Measurements from ENCODE around the gene POP4. TPM values are rescaled to one million over a fixed set of nuclear protein-coding genes. Genes with fewer than 3 reads are reported as not detected.

Gene POP4
- total and polyA plus RNA-seq, 2 donors (not counting 3 experiments of a cell fraction or from before 2014, with no cell fraction given), result 56.2 to 64.4 TPM

DNA sequence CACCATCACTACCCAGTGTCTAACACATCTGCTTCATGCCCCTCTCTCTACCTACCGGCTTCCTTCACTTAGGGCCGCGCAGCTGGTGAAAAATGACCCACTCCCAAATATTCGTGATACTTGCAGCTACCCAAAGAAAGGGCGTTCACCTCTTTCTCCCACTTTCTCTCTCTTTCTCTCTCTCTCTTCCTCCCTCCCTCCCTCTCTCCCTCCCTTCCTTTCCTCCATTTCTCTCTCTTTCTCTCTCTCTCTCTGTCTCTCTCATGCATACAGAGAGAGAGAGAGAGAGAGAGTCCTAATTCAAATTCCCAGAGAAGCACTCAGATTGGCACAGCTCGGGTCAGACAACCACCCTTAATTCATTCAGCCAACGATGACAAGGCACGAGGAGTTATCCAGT, 27.7 kb upstream of the POP4 start:
- dilution Hi-C loops (cut with MboI; ENCODE audit: extremely low pct_ligation_motif_present, low sequenced_read_pairs), result no loop called here
- no peak for FAIRE-seq
- Histone ChIP-seq H3K4me2 (ENCODE audit: insufficient read depth, low read length) (no peak overlapping the region), H3K27me3 (ENCODE audit: control insufficient read depth in 2 of 2, insufficient read depth in 2 of 2, low read length in 2 of 2) (no peaks in the 10 kb centered on the region), H3K4me3 (replicated peaks in 1 of 3; ENCODE audit: insufficient read depth in 1 of 3, low read depth in 1 of 3, low read length in 3 of 3) (no peak overlapping the region), H3K9ac (replicated peaks; ENCODE audit: extremely low read depth, insufficient read depth, low read length) (no peak overlapping the region), H3K9me1 (replicated peaks; ENCODE audit: control insufficient read depth, extremely low read depth, insufficient read depth, low read length) (no peaks in the 10 kb centered on the region), H2AFZ (ENCODE audit: low read depth, low read length) (no peak overlapping the region), H4K20me1 (replicated peaks; ENCODE audit: control insufficient read depth, extremely low read depth, insufficient read depth, low read length) (no peaks in the 10 kb centered on the region), H3K36me3 (ENCODE audit: control insufficient read depth in 2 of 2, extremely low read depth in 1 of 2, insufficient read depth in 2 of 2, low read length in 2 of 2) (no peaks in the 10 kb centered on the region), H3K9me3 (replicated peaks; ENCODE audit: control insufficient read depth, insufficient read depth, low read length) (no peaks in the 10 kb centered on the region), H3K27ac (ENCODE audit: insufficient read depth, low read depth, low read length) (no peak overlapping the region), H3K4me1 (ENCODE audit: control insufficient read depth, extremely low read depth, insufficient read depth, low read length) (no peaks in the 10 kb centered on the region), H3K79me2 (ENCODE audit: control insufficient read depth, insufficient read depth, low read length) (no peaks in the 10 kb centered on the region)
- CTCF ChIA-PET, result no interaction called here
- BruUV-seq (replicated peaks), result no TSS peak
- TF ChIP-seq, protein P1, sequence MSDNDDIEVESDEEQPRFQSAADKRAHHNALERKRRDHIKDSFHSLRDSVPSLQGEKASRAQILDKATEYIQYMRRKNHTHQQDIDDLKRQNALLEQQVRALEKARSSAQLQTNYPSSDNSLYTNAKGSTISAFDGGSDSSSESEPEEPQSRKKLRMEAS (IDR thresholded peaks at IDR 0.05; ENCODE audit: insufficient read depth, insufficient read length), result no peak
- no peak for TF ChIP-seq POLR2AphosphoS5 (IDR thresholded peaks at IDR 0.05; ENCODE audit: insufficient read depth, low read depth, low read length)
- no peak for TF ChIP-seq JUN (IDR thresholded peaks at IDR 0.05; ENCODE audit: borderline replicate concordance, insufficient read depth, insufficient read length, low read depth)
- TF ChIP-seq GATA2 (IDR thresholded peaks at IDR 0.05; ENCODE audit: insufficient read depth, insufficient read length, low read depth, low read length), result no peak
- no peak for TF ChIP-seq FOS (IDR thresholded peaks at IDR 0.05; ENCODE audit: borderline replicate concordance, insufficient read depth, low read length)
- TF ChIP-seq, protein P2, sequence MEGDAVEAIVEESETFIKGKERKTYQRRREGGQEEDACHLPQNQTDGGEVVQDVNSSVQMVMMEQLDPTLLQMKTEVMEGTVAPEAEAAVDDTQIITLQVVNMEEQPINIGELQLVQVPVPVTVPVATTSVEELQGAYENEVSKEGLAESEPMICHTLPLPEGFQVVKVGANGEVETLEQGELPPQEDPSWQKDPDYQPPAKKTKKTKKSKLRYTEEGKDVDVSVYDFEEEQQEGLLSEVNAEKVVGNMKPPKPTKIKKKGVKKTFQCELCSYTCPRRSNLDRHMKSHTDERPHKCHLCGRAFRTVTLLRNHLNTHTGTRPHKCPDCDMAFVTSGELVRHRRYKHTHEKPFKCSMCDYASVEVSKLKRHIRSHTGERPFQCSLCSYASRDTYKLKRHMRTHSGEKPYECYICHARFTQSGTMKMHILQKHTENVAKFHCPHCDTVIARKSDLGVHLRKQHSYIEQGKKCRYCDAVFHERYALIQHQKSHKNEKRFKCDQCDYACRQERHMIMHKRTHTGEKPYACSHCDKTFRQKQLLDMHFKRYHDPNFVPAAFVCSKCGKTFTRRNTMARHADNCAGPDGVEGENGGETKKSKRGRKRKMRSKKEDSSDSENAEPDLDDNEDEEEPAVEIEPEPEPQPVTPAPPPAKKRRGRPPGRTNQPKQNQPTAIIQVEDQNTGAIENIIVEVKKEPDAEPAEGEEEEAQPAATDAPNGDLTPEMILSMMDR (IDR thresholded peaks at IDR 0.05; ENCODE audit: extremely low read depth in 1 of 2, insufficient read depth in 1 of 2, low read depth in 1 of 2, low read length in 2 of 2), result no peak
- no peak for TF ChIP-seq POLR2A (IDR thresholded peaks at IDR 0.05; ENCODE audit: low read depth, low read length)
- no peak for TF ChIP-seq EZH2 (IDR thresholded peaks at IDR 0.05; ENCODE audit: borderline replicate concordance, low read depth, low read length, severe bottlenecking)
- TF ChIP-seq MYC (IDR thresholded peaks at IDR 0.05; ENCODE audit: low read depth, low read length), result no peak
- DNase-seq (ENCODE audit: low read depth, low spot score), result no peak
- intact Hi-C loops (cut with micrococcal nuclease), result no loop called here
- POLR2A ChIA-PET, result no interaction called here
